Measurements from ENCODE around the gene EBF4. TPM values are rescaled to one million over a fixed set of nuclear protein-coding genes. Genes with fewer than 3 reads are reported as not detected.

The EBF4 gene
- total and polyA plus RNA-seq, 2 donors (not counting 1 experiment from before 2014, with no cell fraction given): 0.81 to 5.0 TPM

DNA sequence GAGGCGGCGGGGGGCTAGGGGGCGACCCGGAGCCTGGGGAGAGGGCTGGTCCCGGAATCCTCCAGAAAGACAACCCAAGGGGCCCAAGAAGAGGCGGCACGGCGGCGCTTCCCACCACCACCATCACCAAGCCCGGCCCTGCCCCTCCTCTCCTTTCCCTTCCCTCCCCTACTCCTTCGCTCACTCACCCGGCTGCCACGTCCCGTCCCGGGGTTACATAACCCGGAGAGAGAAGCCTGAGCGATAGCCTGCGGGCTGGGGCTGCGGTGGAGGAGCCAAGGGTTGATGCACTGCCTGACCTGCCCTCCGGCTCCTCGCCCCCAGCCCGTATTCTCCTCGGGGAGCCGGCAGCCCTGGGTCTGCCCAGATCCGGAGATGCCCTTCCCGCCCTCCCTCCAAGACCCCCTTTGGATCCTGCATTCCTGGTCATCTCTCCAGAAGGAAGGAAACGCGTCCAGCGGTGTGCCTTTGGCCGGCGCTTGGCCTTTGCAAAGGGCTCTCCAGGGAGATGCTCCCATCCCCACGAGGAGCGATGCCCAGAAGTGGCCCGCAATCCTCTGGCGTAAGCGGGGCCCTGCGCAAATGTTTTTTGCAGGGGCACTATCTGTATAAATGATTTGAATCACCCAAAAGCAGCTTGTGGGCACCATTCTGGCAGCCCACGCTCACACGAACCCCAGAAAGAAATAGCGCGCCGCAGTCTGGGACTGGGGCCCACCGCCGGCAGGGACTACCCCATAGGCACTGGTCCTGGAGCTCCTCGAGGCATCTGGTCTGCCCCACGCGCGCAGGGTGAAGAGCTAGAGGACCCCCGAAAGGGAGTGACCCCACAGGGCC, 112.5 kb downstream of the EBF4 start:
- TF ChIP-seq EZH2 (IDR thresholded peaks at IDR 0.05; ENCODE audit: borderline replicate concordance, insufficient read depth, low read depth, low read length, poor library complexity, severe bottlenecking): no peak
- TF ChIP-seq, protein P1, sequence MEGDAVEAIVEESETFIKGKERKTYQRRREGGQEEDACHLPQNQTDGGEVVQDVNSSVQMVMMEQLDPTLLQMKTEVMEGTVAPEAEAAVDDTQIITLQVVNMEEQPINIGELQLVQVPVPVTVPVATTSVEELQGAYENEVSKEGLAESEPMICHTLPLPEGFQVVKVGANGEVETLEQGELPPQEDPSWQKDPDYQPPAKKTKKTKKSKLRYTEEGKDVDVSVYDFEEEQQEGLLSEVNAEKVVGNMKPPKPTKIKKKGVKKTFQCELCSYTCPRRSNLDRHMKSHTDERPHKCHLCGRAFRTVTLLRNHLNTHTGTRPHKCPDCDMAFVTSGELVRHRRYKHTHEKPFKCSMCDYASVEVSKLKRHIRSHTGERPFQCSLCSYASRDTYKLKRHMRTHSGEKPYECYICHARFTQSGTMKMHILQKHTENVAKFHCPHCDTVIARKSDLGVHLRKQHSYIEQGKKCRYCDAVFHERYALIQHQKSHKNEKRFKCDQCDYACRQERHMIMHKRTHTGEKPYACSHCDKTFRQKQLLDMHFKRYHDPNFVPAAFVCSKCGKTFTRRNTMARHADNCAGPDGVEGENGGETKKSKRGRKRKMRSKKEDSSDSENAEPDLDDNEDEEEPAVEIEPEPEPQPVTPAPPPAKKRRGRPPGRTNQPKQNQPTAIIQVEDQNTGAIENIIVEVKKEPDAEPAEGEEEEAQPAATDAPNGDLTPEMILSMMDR (IDR thresholded peaks at IDR 0.05): no peak
- Histone ChIP-seq H3K4me2 (replicated peaks; ENCODE audit: low read depth, low read length, poor library complexity, severe bottlenecking) (no peak overlapping the region), H2AFZ (ENCODE audit: insufficient read depth, low read depth, low read length, poor library complexity, severe bottlenecking) (no peak overlapping the region), H3K36me3 (replicated peaks in 1 of 2; ENCODE audit: control extremely low read depth in 1 of 2, control insufficient read depth in 1 of 2, extremely low read depth in 1 of 2, insufficient read depth in 2 of 2, low read length in 1 of 2) (no peaks in the 10 kb centered on the region), H3K9me3 (ENCODE audit: control extremely low read depth in 1 of 3, control insufficient read depth in 2 of 3, insufficient read depth in 1 of 3, low read length in 2 of 3) (peaks cover 0 to 7% (median 0%) of the 10 kb centered on the region in 3 donors), H3K9ac (ENCODE audit: low read length) (no peak overlapping the region), H3K4me3 (ENCODE audit: control extremely low read depth in 1 of 5, extremely low read depth in 1 of 5, insufficient read depth in 1 of 5, low read depth in 2 of 5, low read length in 4 of 5) (no peak overlapping the region), H3K4me1 (ENCODE audit: control insufficient read depth in 2 of 2, insufficient read depth in 2 of 2, low read length in 2 of 2) (peaks cover 11 to 12% of the 10 kb centered on the region in 2 donors), H3K79me2 (ENCODE audit: control insufficient read depth, insufficient read depth, low read length) (no peaks in the 10 kb centered on the region), H3K27me3 (replicated peaks in 1 of 4; ENCODE audit: control extremely low read depth in 1 of 4, control insufficient read depth in 3 of 4, insufficient read depth in 4 of 4, low read length in 3 of 4) (peaks cover 0 to 38% (median 13%) of the 10 kb centered on the region in 4 experiments), H4K20me1 (ENCODE audit: control insufficient read depth, insufficient read depth, low read length, poor library complexity, severe bottlenecking) (no peaks in the 10 kb centered on the region), H3K27ac (ENCODE audit: low read length in 2 of 2) (no peak overlapping the region)
- H3K27me3 Mint-ChIP-seq: peaks cover 59% of the 10 kb centered on the region
- CTCF ChIA-PET: no interaction called here
- H3K27ac Mint-ChIP-seq: no peak overlapping the region
- 20% methylated on average over 46 of the region's 49 CpGs for WGBS (ENCODE audit: insufficient coverage)
- no peaks in the 10 kb centered on the region for H3K9me3 Mint-ChIP-seq (ENCODE audit: insufficient read depth)
- intact Hi-C loops (cut with micrococcal nuclease): no loop called here
- no peak for DNase-seq
- H3K4me1 Mint-ChIP-seq: peaks cover 13% of the 10 kb centered on the region
- POLR2A ChIA-PET: no interaction called here
- ATAC-seq (ENCODE audit: low read depth): no peak
- no peak overlapping the region for H3K4me3 Mint-ChIP-seq

DNA sequence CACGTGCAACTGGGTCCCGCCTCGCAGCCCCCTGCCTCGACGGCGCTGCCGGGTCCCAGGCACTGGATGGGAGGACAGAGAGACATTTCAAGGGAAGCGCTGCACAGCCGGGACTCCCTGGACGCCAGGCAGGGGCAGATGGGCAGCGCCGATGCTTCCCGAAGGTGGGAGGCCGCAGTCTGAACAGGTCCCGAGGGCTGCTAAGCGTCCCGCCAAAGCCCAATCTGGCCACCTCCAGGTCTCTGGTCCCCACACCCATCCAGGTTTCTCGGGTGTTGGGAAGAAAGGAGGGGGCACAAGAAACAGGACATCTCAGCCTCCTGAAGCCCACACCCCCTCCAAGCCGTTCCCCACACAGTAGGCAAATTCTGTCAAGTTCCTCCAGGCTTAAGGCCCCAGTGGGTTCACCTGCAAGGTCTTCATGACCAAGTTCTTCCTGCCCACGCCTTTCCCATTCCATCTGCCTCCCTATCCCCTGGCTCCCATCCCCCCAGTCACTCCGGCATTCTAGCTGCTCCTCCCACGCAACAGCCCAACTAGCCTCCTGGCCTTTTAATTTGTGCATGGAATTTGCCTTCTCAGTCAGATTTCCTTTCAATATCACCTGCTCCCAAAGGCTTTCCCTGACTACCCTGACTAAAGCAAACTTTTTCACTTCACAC, 113.2 kb downstream of the EBF4 start:
- no peak overlapping the region for H3K27ac ChIP-seq (ENCODE audit: low read length in 2 of 2)
- no peak overlapping the region for H3K4me3 ChIP-seq (ENCODE audit: control extremely low read depth in 1 of 5, extremely low read depth in 1 of 5, insufficient read depth in 1 of 5, low read depth in 2 of 5, low read length in 4 of 5)
- no peak overlapping the region for H3K4me2 ChIP-seq (replicated peaks; ENCODE audit: low read depth, low read length, poor library complexity, severe bottlenecking)
- DNase-seq: no peak
- Mint-ChIP-seq H3K9me3 (ENCODE audit: insufficient read depth) (no peaks in the 10 kb centered on the region), H3K4me1 (peaks cover 9% of the 10 kb centered on the region), H3K27me3 (peaks cover 56% of the 10 kb centered on the region), H3K4me3 (no peak overlapping the region), H3K27ac (no peak overlapping the region)
- H2AFZ ChIP-seq (ENCODE audit: insufficient read depth, low read depth, low read length, poor library complexity, severe bottlenecking): no peak overlapping the region
- H3K27me3 ChIP-seq (replicated peaks in 1 of 4; ENCODE audit: control extremely low read depth in 1 of 4, control insufficient read depth in 3 of 4, insufficient read depth in 4 of 4, low read length in 3 of 4): peaks cover 0 to 32% (median 13%) of the 10 kb centered on the region in 4 experiments
- peaks cover 0 to 6% (median 0%) of the 10 kb centered on the region in 3 donors for H3K9me3 ChIP-seq (ENCODE audit: control extremely low read depth in 1 of 3, control insufficient read depth in 2 of 3, insufficient read depth in 1 of 3, low read length in 2 of 3)
- POLR2A ChIA-PET: no interaction called here
- TF ChIP-seq, protein P1 (IDR thresholded peaks at IDR 0.05): no peak
- no peak for TF ChIP-seq EZH2 (IDR thresholded peaks at IDR 0.05; ENCODE audit: borderline replicate concordance, insufficient read depth, low read depth, low read length, poor library complexity, severe bottlenecking)
- H3K4me1 ChIP-seq (ENCODE audit: control insufficient read depth in 2 of 2, insufficient read depth in 2 of 2, low read length in 2 of 2): peaks cover 7 to 8% of the 10 kb centered on the region in 2 donors
- CTCF ChIA-PET: no interaction called here
- no peak overlapping the region for H3K9ac ChIP-seq (ENCODE audit: low read length)
- H3K79me2 ChIP-seq (ENCODE audit: control insufficient read depth, insufficient read depth, low read length): no peaks in the 10 kb centered on the region
- no peaks in the 10 kb centered on the region for H3K36me3 ChIP-seq (replicated peaks in 1 of 2; ENCODE audit: control extremely low read depth in 1 of 2, control insufficient read depth in 1 of 2, extremely low read depth in 1 of 2, insufficient read depth in 2 of 2, low read length in 1 of 2)
- WGBS (ENCODE audit: insufficient coverage): 74% methylated on average over 22 of the region's 22 CpGs
- no peaks in the 10 kb centered on the region for H4K20me1 ChIP-seq (ENCODE audit: control insufficient read depth, insufficient read depth, low read length, poor library complexity, severe bottlenecking)
- no peak for ATAC-seq (ENCODE audit: low read depth)
- intact Hi-C loops (cut with micrococcal nuclease): no loop called here
